ENCODE measurements around the gene SRP68. TPM values are rescaled to one million over a fixed set of nuclear protein-coding genes. Genes with fewer than 3 reads are reported as not detected.
A peak's percentile ranks its signal among the peaks of the same experiment; 100 is the strongest.

The SRP68 gene
- total and polyA plus RNA-seq, 2 of the 8 experiments (the other 6 are each of a cell fraction or from before 2014, with no cell fraction given), result 57.7 to 83.5 TPM

DNA sequence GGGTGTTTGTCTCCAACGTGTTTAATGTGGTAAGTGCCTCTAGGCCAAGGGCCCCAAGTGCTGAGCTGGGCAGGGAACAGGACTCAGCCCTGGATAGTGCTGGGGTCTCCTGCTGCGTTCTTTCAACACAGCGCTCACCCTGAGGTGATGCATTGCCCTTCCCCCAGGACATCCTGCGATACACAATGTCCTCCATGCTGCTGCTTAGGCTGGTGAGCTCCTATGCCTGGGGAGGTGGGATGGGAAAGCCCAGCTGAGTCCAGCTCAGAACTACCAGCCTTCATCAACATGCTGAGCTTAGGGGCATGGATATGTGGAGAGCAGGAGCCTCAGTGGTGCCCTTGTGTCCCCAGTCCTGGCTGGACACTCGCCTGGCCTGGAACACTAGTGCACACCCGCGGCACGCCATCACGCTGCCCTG, 7.2 kb upstream of the SRP68 start:
- Histone ChIP-seq H2BK15ac (ENCODE audit: low read length) (peak overlapping the region; percentile 65; the same call in 1 of the 2 replicates), H4K91ac (replicated peaks; ENCODE audit: insufficient read length, low read length) (no peak overlapping the region), H3K14ac (ENCODE audit: insufficient read length) (no peak overlapping the region), H2BK120ac (replicated peaks; ENCODE audit: low read depth, low read length) (no peak overlapping the region), H3K18ac (ENCODE audit: extremely low read depth, low read length) (peak overlapping the region; percentile 55; the same call in 1 of the 2 replicates), H3K9ac (replicated peaks in 1 of 4; ENCODE audit: extremely low read depth in 1 of 4, low read depth in 3 of 4, low read length in 3 of 4) (no peak overlapping the region), H2BK12ac (ENCODE audit: low read depth, low read length) (peak overlapping the region; percentile 55; the same call in 1 of the 2 replicates), H4K20me1 (replicated peaks in 1 of 2; ENCODE audit: control insufficient read depth in 1 of 2, insufficient read depth in 2 of 2, low read length in 2 of 2) (peaks cover 2 to 15% of the 10 kb centered on the region in 2 experiments), H3K79me1 (ENCODE audit: low read depth, low read length) (no peaks in the 10 kb centered on the region), H2BK20ac (ENCODE audit: low read length) (no peak overlapping the region), H4K8ac (ENCODE audit: extremely low read depth, insufficient read depth, low read length) (peak overlapping the region; percentile 23), H3K9me3 (ENCODE audit: insufficient read depth in 2 of 2, low read depth in 1 of 2, low read length in 1 of 2) (no peaks in the 10 kb centered on the region), H3K4me2 (ENCODE audit: insufficient read depth in 1 of 2, low read depth in 2 of 2, low read length in 2 of 2) (peak overlapping the region; percentile 76 to 80), H3K4ac (replicated peaks; ENCODE audit: insufficient read length, low read depth, low read length) (peak overlapping the region; percentile 50), H3K56ac (replicated peaks; ENCODE audit: insufficient read length, low read depth, low read length) (no peak overlapping the region), H3K4me3 (ENCODE audit: extremely low read depth in 1 of 4, insufficient read depth in 2 of 4, low read depth in 3 of 4, low read length in 4 of 4) (peak overlapping the region in 3 of 4 experiments; percentile 15 to 51 (median 34); a peak in 4 of 8 replicates), H3K23ac (ENCODE audit: insufficient read length) (no peak overlapping the region), H3K4me1 (replicated peaks in 1 of 4; ENCODE audit: control insufficient read depth in 3 of 4, insufficient read depth in 4 of 4, low read length in 3 of 4) (peaks cover 0 to 44% (median 38%) of the 10 kb centered on the region in 4 experiments; a peak in 6 of 7 replicates), H3K36me3 (ENCODE audit: control insufficient read depth in 2 of 4, insufficient read depth in 4 of 4, low read length in 3 of 4) (peaks cover 4 to 13% (median 10%) of the 10 kb centered on the region in 4 experiments; a peak in 7 of 8 replicates), H2AFZ (ENCODE audit: low read length) (no peak overlapping the region), H2AK5ac (ENCODE audit: low read depth, low read length) (peak overlapping the region; percentile 7; the same call in 1 of the 2 replicates), H3K79me2 (ENCODE audit: control insufficient read depth in 1 of 2, insufficient read depth in 2 of 2, low read length in 2 of 2) (no peaks in the 10 kb centered on the region), H3K27me3 (replicated peaks in 1 of 4; ENCODE audit: control insufficient read depth in 3 of 4, extremely low read depth in 1 of 4, insufficient read depth in 3 of 4, low read length in 3 of 4) (peaks cover 43 to 56% (median 53%) of the 10 kb centered on the region in 4 experiments), H2BK5ac (ENCODE audit: low read depth, low read length) (0 out of 2 replicates have a peak overlapping the region, but pooled peaks have one; percentile 10), H3K27ac (ENCODE audit: low read depth, low read length) (no peak overlapping the region), H4K5ac (ENCODE audit: insufficient read length, low read depth, low read length) (no peak overlapping the region), H3K23me2 (ENCODE audit: low read depth, low read length) (peaks cover 16% of the 10 kb centered on the region; the same call in 1 of the 2 replicates)
- WGBS, 2 experiments (ENCODE audit: extremely low coverage in 1 of 2, insufficient coverage in 1 of 2, insufficient read length in 1 of 2, insufficient replicate concordance in 2 of 2, low coverage in 1 of 2, low lambda C conversion rate in 2 of 2, missing lambda C conversion rate in 1 of 2), result 75% methylated on average over 9 of the region's 9 CpGs; no CpG with 5 or more reads in 1 of the 2 experiments
- DNase-seq (ENCODE audit: low read depth in 1 of 2, low spot score in 2 of 2) (no peak), FAIRE-seq (no peak)
- POLR2A ChIA-PET (ENCODE audit: partially characterized antibody), result interaction anchor here (0.7 to 4.0 kb wide), 25 partner anchors 9 to 200 kb away, joined by 3 to 28 read pairs (median 5); partner anchors contain the start of genes EXOC7, FBF1, MRPL38 and TRIM47
- CTCF ChIA-PET (ENCODE audit: partially characterized antibody), result interaction anchor here (0.8 to 7.6 kb wide), 18 partner anchors 9 to 582 kb away, joined by 3 to 36 read pairs (median 4); no protein-coding TSS in a partner anchor
- TF ChIP-seq SP1 (IDR thresholded peaks at IDR 0.05; ENCODE audit: low read depth, low read length) (no peak), SP4 (IDR thresholded peaks at IDR 0.05; ENCODE audit: low read length) (no peak), BACH1 (IDR thresholded peaks at IDR 0.05; ENCODE audit: low read length) (no peak), PHF8 (conservative IDR thresholded peaks at IDR 0.05; ENCODE audit: low read depth, low read length) (no peak), KDM1A (IDR thresholded peaks at IDR 0.05; ENCODE audit: borderline replicate concordance, low read length) (no peak), EZH2 (IDR thresholded peaks at IDR 0.05; ENCODE audit: low read depth, low read length, severe bottlenecking) (peak; percentile 6), HDAC2 (IDR thresholded peaks at IDR 0.05; ENCODE audit: borderline replicate concordance in 1 of 2, low read depth in 2 of 2, low read length in 2 of 2) (no peak), POLR2A (IDR thresholded peaks at IDR 0.05; ENCODE audit: control extremely low read depth in 1 of 2, low read depth in 2 of 2, low read length in 2 of 2) (peak in 1 of 2 experiments; percentile 38; a peak in 1 of 3 replicates), JUND (IDR thresholded peaks at IDR 0.05; ENCODE audit: low read length) (no peak), KDM4A (IDR thresholded peaks at IDR 0.05; ENCODE audit: low read depth, low read length, severe bottlenecking) (no peak), SAP30 (IDR thresholded peaks at IDR 0.05; ENCODE audit: insufficient read depth, insufficient replicate concordance, low read length) (no peak)
- TF ChIP-seq, protein P1, sequence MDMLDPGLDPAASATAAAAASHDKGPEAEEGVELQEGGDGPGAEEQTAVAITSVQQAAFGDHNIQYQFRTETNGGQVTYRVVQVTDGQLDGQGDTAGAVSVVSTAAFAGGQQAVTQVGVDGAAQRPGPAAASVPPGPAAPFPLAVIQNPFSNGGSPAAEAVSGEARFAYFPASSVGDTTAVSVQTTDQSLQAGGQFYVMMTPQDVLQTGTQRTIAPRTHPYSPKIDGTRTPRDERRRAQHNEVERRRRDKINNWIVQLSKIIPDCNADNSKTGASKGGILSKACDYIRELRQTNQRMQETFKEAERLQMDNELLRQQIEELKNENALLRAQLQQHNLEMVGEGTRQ (IDR thresholded peaks at IDR 0.05; ENCODE audit: low read length), result no peak

Measured in H1 (cell line).